Measurements from ENCODE around the gene MDFI. TPM values are rescaled to one million over a fixed set of nuclear protein-coding genes. Genes with fewer than 3 reads are reported as not detected.
A peak's percentile ranks its signal among the peaks of the same experiment; 100 is the strongest.

Gene MDFI
- total RNA-seq, 1 donor from 2014 or later: 149 TPM

DNA sequence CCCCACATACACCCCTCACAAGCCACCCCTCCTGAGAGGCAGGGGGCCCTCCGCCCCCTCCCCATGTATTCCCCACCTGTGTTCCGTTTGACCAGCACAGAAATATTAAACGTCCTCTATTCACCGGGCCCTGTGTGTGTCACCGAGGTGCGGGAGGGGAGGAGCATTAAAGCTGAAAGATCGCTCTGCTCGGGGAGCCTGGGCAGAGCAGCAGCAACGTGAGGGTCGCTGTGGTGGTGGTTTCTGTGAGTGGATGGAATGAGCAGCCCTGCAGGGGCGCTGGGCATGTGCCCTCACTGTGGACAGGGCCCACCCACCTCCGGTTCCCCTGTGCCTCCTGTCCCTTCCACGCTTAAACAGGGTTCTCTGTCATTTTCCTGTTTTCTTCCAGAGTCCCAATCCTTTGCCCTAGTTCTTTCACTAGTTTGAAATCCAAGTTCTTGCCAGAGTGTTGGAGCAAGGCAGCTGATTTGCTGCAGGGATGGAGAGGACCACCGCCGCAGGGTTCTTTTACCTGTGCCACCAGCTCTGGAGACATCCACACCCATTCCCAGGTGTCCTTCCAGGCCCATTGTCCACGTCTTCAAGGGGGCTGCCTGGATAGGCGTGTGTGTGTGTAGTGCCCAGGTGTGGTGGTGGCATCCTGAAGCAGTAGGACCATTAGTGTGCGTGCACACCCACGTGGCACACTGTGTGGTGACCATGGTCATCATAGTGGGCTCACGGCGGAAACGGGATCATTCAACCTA lies 37.6 kb upstream of the MDFI start:
- Mint-ChIP-seq H3K4me1 (peaks cover 13% of the 10 kb centered on the region), H3K27ac (peak overlapping the region; percentile 30), H3K27me3 (ENCODE audit: low read depth) (no peaks in the 10 kb centered on the region), H3K4me3 (no peak overlapping the region), H3K9me3 (no peaks in the 10 kb centered on the region), H3K36me3 (peaks cover 9% of the 10 kb centered on the region)
- no peak for DNase-seq (ENCODE audit: low spot score in 2 of 2, unreplicated experiment in 2 of 2)
- TF ChIP-seq, protein P1, sequence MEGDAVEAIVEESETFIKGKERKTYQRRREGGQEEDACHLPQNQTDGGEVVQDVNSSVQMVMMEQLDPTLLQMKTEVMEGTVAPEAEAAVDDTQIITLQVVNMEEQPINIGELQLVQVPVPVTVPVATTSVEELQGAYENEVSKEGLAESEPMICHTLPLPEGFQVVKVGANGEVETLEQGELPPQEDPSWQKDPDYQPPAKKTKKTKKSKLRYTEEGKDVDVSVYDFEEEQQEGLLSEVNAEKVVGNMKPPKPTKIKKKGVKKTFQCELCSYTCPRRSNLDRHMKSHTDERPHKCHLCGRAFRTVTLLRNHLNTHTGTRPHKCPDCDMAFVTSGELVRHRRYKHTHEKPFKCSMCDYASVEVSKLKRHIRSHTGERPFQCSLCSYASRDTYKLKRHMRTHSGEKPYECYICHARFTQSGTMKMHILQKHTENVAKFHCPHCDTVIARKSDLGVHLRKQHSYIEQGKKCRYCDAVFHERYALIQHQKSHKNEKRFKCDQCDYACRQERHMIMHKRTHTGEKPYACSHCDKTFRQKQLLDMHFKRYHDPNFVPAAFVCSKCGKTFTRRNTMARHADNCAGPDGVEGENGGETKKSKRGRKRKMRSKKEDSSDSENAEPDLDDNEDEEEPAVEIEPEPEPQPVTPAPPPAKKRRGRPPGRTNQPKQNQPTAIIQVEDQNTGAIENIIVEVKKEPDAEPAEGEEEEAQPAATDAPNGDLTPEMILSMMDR (IDR thresholded peaks at IDR 0.05; ENCODE audit: unreplicated experiment): no peak

DNA sequence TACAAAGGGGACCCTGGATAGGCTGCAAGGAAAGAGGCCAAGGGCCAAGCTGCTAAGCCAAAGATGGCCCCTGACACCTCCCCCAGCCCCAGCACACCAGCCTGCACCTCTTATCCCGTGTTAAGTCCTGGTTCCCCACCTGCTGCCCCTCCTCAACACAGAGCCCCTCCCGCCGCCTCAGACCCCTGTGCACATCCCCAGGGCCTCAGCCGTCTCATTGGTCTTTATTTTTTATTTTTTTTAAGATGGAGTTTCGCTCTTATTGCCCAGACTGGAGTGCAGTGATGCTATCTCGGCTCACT lies 37.1 kb upstream of the MDFI start:
- no peak overlapping the region for H3K27ac Mint-ChIP-seq

GRCh38 chr6:41602422-41602743 lies 35.9 kb upstream of the MDFI start:
- Mint-ChIP-seq H3K27me3 (ENCODE audit: low read depth) (no peaks in the 10 kb centered on the region), H3K4me1 (peaks cover 13% of the 10 kb centered on the region), H3K27ac (no peak overlapping the region), H3K9me3 (no peaks in the 10 kb centered on the region), H3K4me3 (no peak overlapping the region), H3K36me3 (peaks cover 3% of the 10 kb centered on the region)
- DNase-seq (ENCODE audit: low spot score in 2 of 2, unreplicated experiment in 2 of 2): no peak
- TF ChIP-seq, protein P1 (IDR thresholded peaks at IDR 0.05; ENCODE audit: unreplicated experiment): no peak

More for the DNA sequence above, 37.1 kb upstream of the MDFI start:
- H3K36me3 Mint-ChIP-seq: peaks cover 9% of the 10 kb centered on the region
- no peak overlapping the region for H3K4me3 Mint-ChIP-seq
- DNase-seq (ENCODE audit: low spot score in 2 of 2, unreplicated experiment in 2 of 2): no peak
- TF ChIP-seq, protein P1 (IDR thresholded peaks at IDR 0.05; ENCODE audit: unreplicated experiment): no peak
- H3K4me1 Mint-ChIP-seq: peaks cover 13% of the 10 kb centered on the region
- H3K9me3 Mint-ChIP-seq: no peaks in the 10 kb centered on the region
- H3K27me3 Mint-ChIP-seq (ENCODE audit: low read depth): no peaks in the 10 kb centered on the region

GRCh38 chr6:41602864-41603608 lies 35.2 kb upstream of the MDFI start:
- TF ChIP-seq, protein P1 (IDR thresholded peaks at IDR 0.05; ENCODE audit: unreplicated experiment): peak; percentile 78
- Mint-ChIP-seq H3K27me3 (ENCODE audit: low read depth) (no peaks in the 10 kb centered on the region), H3K4me3 (peak overlapping the region; percentile 49), H3K9me3 (no peaks in the 10 kb centered on the region), H3K27ac (peak overlapping the region; percentile 35), H3K36me3 (peaks cover 3% of the 10 kb centered on the region), H3K4me1 (peaks cover 13% of the 10 kb centered on the region)
- peak; percentile 59 to 84 for DNase-seq (ENCODE audit: low spot score in 2 of 2, unreplicated experiment in 2 of 2)

GRCh38 chr6:41604006-41604405 lies 34.3 kb upstream of the MDFI start:
- Mint-ChIP-seq H3K36me3 (peaks cover 3% of the 10 kb centered on the region), H3K27ac (no peak overlapping the region), H3K4me3 (no peak overlapping the region), H3K4me1 (peaks cover 13% of the 10 kb centered on the region), H3K27me3 (ENCODE audit: low read depth) (no peaks in the 10 kb centered on the region), H3K9me3 (no peaks in the 10 kb centered on the region)
- TF ChIP-seq, protein P1 (IDR thresholded peaks at IDR 0.05; ENCODE audit: unreplicated experiment): no peak
- DNase-seq (ENCODE audit: low spot score in 2 of 2, unreplicated experiment in 2 of 2): no peak
